CD4-positive, alpha-beta T cell treated with Interleukin-15 for 4 hours (primary cell): ENCODE results near the gene APLP2.
"Not testable (repeated sequence)": the region's sequence is repeated elsewhere in the genome, so short reads cannot be mapped to it uniquely, and the experiment has no call there.

ENCODE experiments used
- DNase-seq: peaks from one replicate; pipeline ENCODE4 v3.0.0-alpha.2; 2020; ENCODE audit warnings: low spot score

The APLP2 gene

DNA sequence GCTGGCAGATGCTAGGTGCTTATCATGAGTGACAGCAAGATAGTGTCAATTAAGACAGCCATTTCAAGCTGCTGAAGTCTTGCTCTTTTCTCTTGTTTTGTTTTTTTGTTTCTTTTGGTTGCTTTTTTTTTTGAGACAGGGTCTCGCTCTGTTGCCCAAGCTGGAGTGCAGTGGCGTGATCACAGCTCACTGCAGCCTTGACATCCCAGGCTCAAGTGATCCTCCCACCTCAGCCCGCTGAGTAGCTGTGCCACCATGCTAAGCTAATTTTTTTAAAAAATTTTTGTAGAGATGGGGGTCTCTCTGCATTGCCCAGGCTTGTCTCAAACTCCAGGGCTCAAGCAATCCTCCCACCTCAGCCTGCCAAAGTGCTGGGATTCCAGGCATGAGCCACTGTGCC is 102.3 kb downstream of the APLP2 start:
- not testable (repeated sequence) for DNase-seq

DNA sequence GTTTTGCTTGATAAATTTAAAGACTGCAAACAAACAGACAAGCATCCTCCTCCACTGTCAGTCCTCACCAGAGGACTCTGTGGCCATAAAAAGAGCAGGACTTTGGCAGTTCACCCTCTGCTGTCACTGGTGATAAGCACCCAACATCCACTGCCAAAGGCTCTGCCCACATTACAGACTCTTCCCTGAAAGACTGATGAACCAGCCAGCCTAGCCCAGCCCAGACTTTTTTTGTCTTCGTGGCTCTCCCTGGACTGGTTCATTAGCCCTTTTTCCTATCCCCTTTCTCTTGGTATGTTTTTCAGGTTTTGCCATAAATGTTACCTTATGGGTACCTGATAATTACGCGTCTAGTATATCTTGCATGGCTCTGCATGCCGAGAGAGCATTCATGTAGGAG is 104.9 kb downstream of the APLP2 start:
- DNase-seq = no peak

DNA sequence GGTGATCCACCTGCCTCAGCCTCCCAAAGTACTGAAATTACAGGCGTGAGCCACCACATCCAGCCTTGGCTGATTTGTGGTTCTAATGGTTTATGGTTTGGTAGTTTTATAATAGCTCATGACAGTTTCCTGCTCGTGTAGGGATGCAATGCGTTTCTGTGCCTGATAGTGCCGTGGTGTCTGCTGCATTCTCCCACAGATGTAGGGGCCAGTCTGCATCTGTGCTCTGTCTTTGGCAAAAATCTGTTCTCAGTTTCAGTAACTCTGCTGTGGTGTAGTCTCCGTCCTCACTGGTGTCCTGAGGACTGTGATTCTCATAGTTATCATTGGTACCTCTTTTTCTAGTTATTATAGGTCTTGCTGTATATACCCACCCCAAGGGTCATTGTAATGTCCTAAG is 106.2 kb downstream of the APLP2 start:
- no peak for DNase-seq

DNA sequence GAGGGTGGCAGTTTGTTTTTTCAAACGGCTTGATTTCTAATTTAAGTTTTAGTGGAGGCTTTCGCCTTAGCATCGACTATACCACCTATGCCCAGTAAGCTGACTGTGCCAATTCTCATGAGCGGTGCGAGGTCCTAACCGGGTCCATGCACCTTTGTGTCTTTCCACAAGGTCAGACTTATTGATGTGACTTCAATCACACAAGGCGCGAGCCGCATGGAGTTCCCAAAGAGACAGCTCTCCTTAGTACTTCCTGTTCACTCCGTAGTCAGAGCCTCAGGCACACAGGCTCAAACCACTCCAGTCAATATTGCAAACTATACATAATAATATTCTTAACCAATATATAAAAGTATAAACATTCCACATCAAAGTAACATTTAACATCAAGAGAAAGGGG is 108.1 kb downstream of the APLP2 start:
- DNase-seq = no peak

DNA sequence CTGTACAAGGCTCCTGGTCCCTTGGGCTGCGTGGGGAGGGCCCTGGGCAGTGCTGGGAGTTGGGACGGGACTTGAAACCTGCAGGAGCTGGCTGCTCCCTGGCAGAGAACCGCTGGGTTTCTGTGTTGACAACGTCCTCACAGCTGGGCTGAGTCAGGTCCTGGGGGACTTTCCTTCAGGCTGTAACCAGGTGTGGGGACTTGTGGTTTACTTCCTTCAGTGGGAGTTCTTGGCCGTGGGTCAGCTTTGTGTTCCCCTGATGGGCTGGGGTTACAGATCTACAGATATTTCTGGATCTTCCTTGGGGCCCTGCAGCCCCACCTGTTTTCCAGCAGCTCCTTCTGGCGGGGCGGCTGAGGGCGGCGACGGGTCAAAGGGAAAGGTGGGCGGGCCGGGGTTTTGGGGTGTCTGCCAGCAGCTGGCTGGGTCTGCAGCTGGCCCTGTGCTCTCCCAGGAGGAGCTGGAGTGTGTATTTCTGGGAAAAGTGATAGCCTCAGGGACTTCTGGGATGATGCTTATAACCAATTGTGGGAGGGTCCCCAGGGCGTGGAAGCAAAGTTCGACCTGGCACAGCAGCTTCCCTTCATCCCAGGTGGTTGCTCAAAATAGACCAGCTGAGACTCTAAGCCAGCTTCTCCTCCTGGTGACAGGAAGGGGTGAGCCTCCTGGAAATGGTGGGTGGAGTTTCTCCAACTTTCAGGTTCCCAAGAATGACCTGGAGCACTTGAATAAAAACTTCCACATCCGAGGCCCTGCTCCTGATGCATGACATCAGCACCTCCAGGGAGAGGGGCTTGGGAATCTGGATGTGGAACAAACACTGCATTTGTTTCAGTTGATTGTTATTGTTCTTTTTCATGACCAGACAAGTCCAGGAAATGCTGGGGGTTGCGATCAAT is 109.0 kb downstream of the APLP2 start:
- DNase-seq = no peak

DNA sequence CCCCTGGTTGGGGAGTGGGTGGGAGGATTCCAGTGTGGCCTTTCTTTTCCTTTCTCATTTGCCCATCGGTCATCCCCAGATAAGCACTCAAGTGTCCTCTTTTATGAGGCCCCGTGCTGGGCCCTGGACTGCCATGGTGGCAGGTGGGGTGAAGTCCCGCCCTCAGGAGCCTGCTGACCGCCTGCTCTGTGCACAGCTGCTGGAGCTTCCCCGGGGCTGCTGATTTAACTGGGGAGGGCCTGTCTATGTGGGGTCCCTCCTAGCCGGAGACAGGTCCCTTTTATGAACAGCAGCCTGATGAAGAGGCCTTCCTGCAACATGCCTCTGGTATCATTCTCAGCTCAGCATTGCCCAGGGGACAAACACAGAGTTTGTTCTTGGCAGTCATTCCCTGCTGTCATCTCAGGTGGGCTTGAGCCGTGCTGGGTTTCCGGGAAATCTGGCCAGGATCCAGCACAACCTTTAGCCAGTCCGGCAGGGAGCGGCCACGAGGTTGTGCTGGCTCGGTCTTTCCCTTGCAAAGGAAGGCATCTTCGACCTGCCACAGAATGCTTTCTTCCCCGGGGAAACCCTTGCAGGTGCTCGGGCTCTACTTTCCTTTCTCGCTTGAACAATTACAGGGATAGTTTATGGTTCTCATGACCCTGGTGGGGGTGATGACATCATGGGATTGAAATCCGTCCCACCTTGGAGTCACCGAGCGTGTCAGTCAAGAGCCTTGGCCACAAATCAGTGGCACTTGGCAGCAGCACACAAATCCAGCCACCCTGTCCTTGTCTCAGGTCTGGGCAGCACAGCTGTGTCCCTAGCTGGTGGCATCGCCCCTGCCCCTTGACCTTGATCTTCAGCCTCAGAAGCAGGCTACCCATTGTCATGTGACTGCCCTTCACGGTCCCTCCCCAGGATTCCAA is 110.0 kb downstream of the APLP2 start:
- DNase-seq = no peak

DNA sequence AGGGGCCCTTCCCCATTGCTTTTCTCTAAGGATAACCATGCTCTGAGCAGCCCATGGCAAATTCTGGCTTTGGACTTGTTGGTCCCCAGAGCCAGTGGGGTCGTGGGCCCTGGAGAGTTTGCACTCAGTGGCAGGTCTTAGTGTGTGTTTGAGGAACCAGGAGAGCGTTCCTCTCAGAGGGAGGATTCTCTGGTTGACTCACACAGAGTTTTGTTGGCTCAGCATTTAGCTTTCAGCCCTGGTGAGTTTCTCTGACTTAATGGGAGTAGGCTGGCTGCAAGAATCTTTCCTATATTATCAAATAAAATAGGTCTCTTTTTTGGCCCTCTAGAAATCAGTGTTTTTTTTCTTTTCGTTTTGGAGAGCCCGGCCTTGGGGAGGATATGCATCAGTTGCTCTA is 110.8 kb downstream of the APLP2 start:
- no peak for DNase-seq

DNA sequence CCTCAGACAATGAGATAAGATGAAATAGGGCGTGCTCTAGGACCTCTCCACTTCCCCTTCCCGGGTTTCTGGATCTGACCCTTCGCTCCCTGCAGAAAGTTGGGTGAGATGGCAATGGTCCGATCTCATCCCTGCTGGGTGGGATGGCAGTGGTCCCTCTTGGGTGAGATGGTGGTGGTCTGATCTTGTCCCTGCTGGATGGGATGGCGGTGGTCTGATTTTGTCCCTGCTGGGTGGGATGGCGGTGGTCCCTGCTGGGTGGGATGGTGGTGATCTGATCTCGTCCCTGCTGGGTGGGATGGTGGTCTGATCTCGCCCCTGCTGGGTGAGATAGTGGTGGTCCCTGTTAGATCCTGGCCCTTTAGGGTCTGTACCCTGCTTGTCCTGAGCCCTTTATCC is 111.2 kb downstream of the APLP2 start:
- DNase-seq = no peak

DNA sequence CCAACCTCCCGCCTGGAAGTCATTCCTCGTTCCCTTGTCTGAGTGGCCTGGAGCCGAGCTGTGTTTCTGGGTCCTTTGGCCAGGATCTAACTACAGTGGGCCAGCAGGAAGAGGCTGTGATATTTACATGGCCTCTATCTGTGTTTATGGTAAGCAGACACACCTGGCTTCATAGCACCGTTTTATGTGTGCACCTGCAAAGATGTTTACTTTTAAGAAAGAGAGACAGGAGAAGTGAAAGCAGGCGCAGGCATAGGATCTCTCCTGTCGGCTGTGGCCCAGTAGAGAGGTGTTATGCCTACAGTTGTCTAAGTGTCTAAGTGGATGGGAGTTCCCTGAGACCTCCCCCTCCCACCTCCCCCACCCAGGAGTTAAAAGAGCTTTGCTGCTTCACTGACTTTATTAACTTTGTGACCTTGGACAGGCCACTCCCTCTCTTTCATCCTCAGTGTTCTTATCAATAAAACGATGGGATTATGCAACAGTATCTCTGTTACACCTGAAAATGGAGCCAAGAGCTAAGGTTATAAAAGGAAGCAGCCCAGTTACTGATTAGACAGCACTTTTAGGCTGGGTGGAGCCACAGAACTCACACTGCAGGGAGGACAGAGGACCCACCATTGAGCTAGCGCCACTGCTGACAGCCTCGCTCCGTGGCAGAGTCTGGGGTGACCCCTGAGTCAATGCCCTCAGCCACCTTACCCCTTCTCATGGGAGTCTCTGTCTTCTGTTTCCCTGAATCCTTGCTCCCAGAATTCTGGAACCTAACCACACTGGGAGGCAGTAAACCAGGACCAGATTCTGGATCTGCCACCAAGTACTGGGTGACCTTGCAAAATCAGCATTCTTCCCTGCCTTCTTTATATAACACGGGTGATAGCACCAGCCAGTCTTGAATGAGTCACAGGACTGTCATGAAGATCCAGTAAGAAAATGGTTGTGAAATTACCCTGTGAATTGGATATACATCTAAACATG is 111.9 kb downstream of the APLP2 start:
- no peak for DNase-seq

DNA sequence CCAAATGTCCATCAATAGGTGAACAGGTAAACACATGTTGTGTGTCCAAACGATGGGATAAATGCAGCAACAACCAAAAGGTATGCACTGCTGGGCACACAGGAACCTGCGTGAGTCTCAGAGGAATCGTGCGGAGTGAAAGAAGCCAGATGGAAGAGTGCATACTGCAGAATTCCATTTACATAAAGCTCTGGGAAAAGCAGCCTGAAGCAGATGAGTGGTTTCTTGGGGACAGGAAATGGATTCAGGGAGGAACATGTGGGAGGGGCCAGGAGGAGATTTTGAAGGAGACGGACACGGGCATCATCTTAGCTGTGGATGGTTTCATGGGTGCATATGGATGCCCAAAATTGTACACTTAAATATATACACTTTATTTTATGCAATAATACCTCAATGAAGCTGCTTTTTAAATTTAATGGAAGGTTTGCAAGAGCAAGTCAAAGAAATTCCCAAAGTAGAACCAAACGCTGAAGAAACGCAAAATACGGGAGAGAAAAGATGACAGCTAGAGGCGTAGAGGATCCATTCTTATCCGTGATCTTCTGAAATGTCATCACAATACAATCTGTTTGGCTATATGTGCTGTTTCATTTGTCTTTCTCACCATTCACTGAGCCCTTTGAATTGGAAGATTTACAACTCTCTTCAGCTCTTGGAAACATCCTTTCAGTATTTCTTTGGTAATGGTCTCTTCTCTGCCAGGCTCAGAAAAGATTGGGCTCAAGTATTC is 114.3 kb downstream of the APLP2 start:
- DNase-seq = no peak

DNA sequence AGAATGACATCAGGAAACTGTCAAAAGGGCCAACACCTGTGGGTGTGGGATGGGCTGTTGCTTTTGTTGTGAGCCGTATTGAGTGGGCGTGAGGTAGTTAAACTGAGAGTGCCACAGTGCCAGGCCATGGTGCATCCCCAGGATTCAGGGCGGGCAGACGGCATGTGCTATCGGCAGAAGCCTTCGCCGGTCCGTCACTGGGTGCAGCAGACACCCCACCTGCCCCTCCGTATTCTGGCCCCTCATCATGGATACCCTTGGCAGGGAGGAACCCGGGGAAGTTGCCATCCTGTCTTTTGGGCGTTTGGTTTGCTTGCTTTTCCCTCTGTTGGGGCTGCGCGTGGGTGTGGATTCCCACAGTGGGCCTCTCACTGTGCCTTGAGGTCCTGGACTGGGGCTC is 117.4 kb downstream of the APLP2 start:
- DNase-seq = no peak

DNA sequence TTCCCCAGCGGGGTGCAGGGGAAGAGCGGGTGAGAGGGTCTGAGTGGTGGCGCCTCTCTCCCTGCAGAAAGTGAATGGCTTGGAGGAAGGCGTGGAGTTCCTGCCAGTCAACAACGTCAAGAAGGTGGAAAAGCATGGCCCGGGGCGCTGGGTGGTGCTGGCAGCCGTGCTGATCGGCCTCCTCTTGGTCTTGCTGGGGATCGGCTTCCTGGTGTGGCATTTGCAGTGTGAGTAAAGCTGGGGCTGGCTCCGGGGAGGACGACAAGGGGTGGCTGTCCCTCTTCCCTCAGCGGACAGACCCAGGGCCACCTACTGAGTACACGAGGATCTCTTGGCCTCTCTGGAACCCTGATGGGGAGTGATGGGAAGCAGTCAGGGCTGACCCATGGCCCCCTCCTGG is 118.4 kb downstream of the APLP2 start:
- no peak for DNase-seq

DNA sequence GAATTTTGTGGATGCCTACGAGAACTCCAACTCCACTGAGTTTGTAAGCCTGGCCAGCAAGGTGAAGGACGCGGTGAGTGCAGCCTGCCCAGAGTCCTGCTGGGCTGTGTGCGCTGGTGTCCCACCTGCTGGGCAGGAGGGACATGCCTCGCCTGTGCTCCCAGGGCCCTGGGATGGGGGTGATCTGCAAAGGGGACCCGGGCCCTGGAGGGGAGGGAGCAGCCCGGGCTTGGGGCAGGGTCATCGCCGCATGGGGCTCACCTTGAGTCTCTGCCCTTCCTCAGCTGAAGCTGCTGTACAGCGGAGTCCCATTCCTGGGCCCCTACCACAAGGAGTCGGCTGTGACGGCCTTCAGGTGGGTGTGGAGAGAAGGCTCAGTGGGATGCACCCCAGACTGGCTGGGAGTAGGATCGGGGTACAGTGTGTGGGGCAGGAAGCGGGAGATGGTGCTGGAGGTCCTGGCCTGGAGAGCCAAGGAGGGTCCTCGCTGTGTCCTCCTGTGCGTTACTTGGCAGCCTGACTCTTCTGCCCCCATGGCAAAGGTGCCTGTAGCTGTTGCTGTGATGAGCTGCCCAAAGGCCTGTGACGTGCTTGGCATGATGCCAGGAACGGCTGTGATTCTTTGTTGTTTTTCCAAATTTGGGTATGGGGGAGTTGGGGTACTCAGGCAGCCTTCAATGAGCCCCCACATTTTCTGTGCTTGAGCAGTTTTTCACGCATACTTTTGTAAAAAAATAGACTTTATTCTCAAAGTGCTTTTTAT is 119.1 kb downstream of the APLP2 start:
- DNase-seq = no peak

DNA sequence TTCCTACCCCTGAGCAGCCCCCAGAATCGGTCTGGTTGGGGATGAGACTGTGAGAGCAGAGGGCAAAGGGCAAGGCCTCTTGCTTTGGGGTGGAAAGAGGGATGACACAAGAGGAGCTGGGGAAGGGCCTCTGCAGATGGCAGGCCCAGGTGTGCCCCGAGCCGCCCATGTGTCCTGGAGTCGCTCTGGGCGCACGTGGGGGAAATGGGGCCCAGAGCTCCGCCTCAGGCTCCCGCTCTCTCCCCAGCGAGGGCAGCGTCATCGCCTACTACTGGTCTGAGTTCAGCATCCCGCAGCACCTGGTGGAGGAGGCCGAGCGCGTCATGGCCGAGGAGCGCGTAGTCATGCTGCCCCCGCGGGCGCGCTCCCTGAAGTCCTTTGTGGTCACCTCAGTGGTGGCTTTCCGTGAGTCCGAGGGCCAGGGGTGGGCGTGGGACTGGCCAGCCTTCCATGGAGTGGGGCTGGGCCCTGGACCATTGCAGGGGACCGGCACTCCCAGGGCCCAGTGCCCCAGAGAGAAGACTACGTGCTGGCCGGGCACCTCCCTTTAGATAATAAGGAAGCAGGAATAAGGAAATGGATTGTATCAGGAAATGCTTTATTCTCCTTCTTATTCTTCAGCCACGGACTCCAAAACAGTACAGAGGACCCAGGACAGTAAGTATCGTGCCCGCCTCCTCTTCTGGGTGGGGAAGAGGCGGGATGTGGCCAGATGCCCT is 120.0 kb downstream of the APLP2 start:
- no peak for DNase-seq

DNA sequence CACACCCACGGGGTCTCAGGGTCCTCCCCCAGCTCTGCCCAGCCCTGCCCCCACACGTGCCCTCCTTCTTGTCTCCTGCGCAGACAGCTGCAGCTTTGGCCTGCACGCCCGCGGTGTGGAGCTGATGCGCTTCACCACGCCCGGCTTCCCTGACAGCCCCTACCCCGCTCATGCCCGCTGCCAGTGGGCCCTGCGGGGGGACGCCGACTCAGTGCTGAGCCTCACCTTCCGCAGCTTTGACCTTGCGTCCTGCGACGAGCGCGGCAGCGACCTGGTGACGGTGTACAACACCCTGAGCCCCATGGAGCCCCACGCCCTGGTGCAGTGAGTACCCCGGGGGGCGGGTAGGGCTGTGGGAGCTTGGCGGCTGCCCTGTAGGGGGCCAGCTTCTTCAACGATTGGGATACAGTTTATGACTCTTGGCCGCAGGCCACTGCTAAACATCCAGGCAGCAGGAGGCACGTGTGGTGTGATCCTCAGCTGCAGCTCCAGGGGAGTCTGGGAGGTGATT is 120.7 kb downstream of the APLP2 start:
- no peak for DNase-seq

DNA sequence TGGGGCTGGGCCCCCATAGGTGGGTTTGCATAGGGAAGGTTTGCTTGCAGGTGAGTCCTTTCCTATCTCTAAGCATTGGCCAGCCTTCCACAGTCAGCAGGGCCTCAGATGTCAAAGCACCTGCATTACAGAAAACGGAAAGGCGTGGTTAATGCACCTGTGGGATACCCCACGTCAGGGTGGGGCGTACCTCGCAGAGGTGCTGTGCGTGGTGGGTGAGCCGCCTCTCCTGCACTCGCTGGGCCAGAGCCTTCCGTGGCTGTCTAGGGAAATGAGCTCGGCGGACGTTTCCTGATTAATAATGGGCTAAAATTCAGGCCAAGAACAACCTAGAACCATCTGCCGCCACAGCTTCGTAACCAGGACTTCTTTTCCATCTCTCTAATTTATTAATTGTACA is 122.2 kb downstream of the APLP2 start:
- no peak for DNase-seq

DNA sequence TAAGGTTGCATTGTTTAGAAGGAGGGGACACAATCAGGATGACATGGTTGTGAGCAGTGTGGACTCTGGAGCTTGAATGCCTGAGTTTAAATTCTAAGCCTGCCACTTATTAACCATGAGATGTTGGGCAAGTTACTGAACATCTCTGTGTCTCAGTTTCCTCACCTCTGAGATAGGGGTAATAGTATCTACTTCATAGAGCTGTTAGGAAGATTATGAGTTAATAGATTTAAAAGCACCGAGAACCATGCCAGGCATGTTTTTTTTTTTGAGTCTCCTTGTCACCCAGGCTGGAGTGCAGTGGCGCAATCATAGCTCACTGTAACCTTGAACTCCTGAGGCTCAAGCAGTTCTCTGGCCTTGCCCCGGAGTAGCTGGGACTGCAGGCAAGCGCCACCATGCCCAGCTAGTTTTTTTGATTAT is 123.2 kb downstream of the APLP2 start:
- no peak for DNase-seq

DNA sequence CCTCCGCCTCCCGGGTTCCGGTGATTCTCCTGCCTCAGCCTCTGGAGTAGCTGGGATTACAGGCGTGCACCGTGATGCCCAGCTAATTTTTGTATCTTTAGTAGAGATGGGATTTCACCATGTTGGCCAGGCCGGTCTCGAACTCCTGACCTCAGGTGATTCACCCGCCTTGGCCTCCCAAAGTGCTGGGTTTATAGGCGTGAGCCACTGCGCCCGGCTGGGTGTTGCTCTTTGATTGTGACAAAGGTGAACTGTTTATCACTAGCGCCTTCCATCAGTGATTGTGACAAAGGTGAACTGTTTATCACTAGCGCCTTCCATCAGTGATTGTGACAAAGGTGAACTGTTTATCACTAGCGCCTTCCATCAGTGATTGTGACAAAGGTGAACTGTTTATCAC is 123.9 kb downstream of the APLP2 start:
- not testable (repeated sequence) for DNase-seq
